NOMO-1 treated with dmso at 0.1 percent for 144 hours (cell line): ENCODE data around the gene PAPLN.

Experiments
- DNase-seq: peaks from one replicate; lab custom pipeline; 2025; ENCODE audit not compliant: unreplicated experiment; lab: John Stamatoyannopoulos, UW

Gene PAPLN

GRCh38 chr14:73227812-73228781 is 9.2 kb upstream of the PAPLN start:
- DNase-seq: no peak

GRCh38 chr14:73230051-73230450 is 7.3 kb upstream of the PAPLN start:
- no peak for DNase-seq

GRCh38 chr14:73231981-73232851 is 5.1 kb upstream of the PAPLN start:
- no peak for DNase-seq

- DNase-seq: no peak
These were observed 4.3 kb upstream of the PAPLN start for GRCh38 chr14:73232984-73233383.

GRCh38 chr14:73233564-73233963 is 3.7 kb upstream of the PAPLN start:
- DNase-seq: no peak

GRCh38 chr14:73234029-73234428 is 3.3 kb upstream of the PAPLN start:
- DNase-seq: no peak

GRCh38 chr14:73234586-73235394 is 2.5 kb upstream of the PAPLN start:
- no peak for DNase-seq

GRCh38 chr14:73235531-73236155 is 1.7 kb upstream of the PAPLN start:
- DNase-seq: no peak

GRCh38 chr14:73236157-73236556 is 1.1 kb upstream of the PAPLN start:
- DNase-seq: no peak

- no peak for DNase-seq
These were observed 521 bp upstream of the PAPLN start for GRCh38 chr14:73236752-73237218.

- DNase-seq: no peak
These were observed 599 bp downstream of the PAPLN start for GRCh38 chr14:73237786-73238423.

GRCh38 chr14:73238424-73238852 is 1.1 kb downstream of the PAPLN start:
- peak; percentile 42 for DNase-seq

GRCh38 chr14:73238941-73239340 is 1.6 kb downstream of the PAPLN start:
- DNase-seq: no peak

GRCh38 chr14:73239393-73240241 is 2.3 kb downstream of the PAPLN start:
- no peak for DNase-seq

GRCh38 chr14:73240816-73241480 is 3.6 kb downstream of the PAPLN start:
- DNase-seq: peak; percentile 71

GRCh38 chr14:73241481-73242165 is 4.3 kb downstream of the PAPLN start:
- DNase-seq: no peak

- no peak for DNase-seq
These were observed 5.1 kb downstream of the PAPLN start for GRCh38 chr14:73242357-73242901.

- DNase-seq: no peak
These were observed 6.0 kb downstream of the PAPLN start for GRCh38 chr14:73243341-73243740.
